ENCODE data around the gene STON2.

- TF ChIP-seq TCF7L2 (IDR thresholded peaks at IDR 0.05; ENCODE audit: low read depth, low read length) (no peak), CTCF (IDR thresholded peaks at IDR 0.05) (peak; percentile 70), POLR2AphosphoS5 (IDR thresholded peaks at IDR 0.05; ENCODE audit: low read depth, low read length) (no peak), SIN3A (IDR thresholded peaks at IDR 0.05; ENCODE audit: borderline replicate concordance, insufficient read depth, low read depth, low read length) (no peak), REST (IDR thresholded peaks at IDR 0.05; ENCODE audit: insufficient read depth in 1 of 2, low read depth in 2 of 2, low read length in 1 of 2) (no peak)
Observed at GRCh38 chr14:81269100-81269978, 130.8 kb downstream of the STON2 start.
